SU-DHL-6 (cell line): ENCODE data around the gene PLEKHA5.

Source experiments
- H2AFZ ChIP-seq: fragments of 200-600 bp; sonication (generic); 2 replicates; pipeline ENCODE4 v1.6.1; 2014; ENCODE audit warnings: low read depth, mild to moderate bottlenecking, moderate library complexity, mixed read lengths, antibody characterized with exemption, low read length; ENCODE audit not compliant: severe bottlenecking
- H3F3A ChIP-seq: fragments of 200-600 bp; shearing (Covaris generic); 2 replicates; pipeline ENCODE4 v1.6.0; 2016; ENCODE audit warnings: antibody characterized with exemption, mild to moderate bottlenecking; ENCODE audit not compliant: insufficient read depth
- H3K27ac ChIP-seq: fragments of 200-600 bp; sonication (generic); 2 replicates; pipeline ENCODE4 v1.5.1; 2016; ENCODE audit warnings: low read depth, mild to moderate bottlenecking, low read length, moderate library complexity, mixed read lengths
- H3K27me3 ChIP-seq: fragments of 200-600 bp; sonication (generic), shearing (Covaris generic); 2 replicates; pipeline ENCODE4 v1.6.0; 2014; ENCODE audit warnings: mild to moderate bottlenecking, low read length
- H3K36me3 ChIP-seq: fragments of 200-600 bp; sonication (generic); 2 replicates; pipeline ENCODE4 v1.6.1; 2014; ENCODE audit warnings: mild to moderate bottlenecking, low read length, mixed read lengths
- H3K4me2 ChIP-seq: fragments of 300-600, 200-600 bp; shearing (Covaris generic), sonication (generic); 2 replicates; pipeline ENCODE4 v1.6.0; 2014; ENCODE audit warnings: low read length, low read depth, mild to moderate bottlenecking; ENCODE audit not compliant: poor library complexity, severe bottlenecking
- H3K4me3 ChIP-seq: fragments of 200-600 bp; sonication (generic); 2 replicates; pipeline ENCODE4 v1.5.1; 2014; ENCODE audit warnings: antibody characterized with exemption, low read length, mild to moderate bottlenecking, mixed read lengths; ENCODE audit not compliant: insufficient read depth, poor library complexity, severe bottlenecking
- H3K79me2 ChIP-seq: fragments of 200-600 bp; sonication (generic); 2 replicates; pipeline ENCODE4 v1.6.1; 2014; ENCODE audit warnings: mild to moderate bottlenecking, low read length, moderate library complexity; ENCODE audit not compliant: insufficient read depth
- H3K9ac ChIP-seq: fragments of 200-600 bp; sonication (generic); 2 replicates; pipeline ENCODE4 v1.7.0; 2014; ENCODE audit warnings: mild to moderate bottlenecking, low read length
- H3K9me2 ChIP-seq: fragments of 200-600 bp; sonication (generic); replicated peaks from 2 replicates; pipeline ENCODE4 v1.6.1; 2014; ENCODE audit warnings: low read length; ENCODE audit not compliant: insufficient read depth
- H3K9me3 ChIP-seq: fragments of 200-600 bp; sonication (generic); 2 replicates; pipeline ENCODE4 v1.6.1; 2014; ENCODE audit warnings: low read length, mixed read lengths; ENCODE audit not compliant: insufficient read depth
- H4K20me1 ChIP-seq: fragments of 200-600 bp; sonication (generic); 2 replicates; pipeline ENCODE4 v1.6.1; 2014; ENCODE audit warnings: low read depth, mild to moderate bottlenecking, antibody characterized with exemption, low read length, moderate library complexity, mixed read lengths
- EZH2phosphoT487 ChIP-seq: fragments of 200-600 bp; sonication (generic), shearing (Covaris generic); conservative IDR thresholded peaks from 2 replicates; pipeline ENCODE4 v1.6.1; 2018; ENCODE audit warnings: mild to moderate bottlenecking, antibody characterized with exemption, low read length, moderate library complexity, mixed read lengths
- TF ChIP-seq, protein P1 (sequence below): fragments of 200-600 bp; sonication (generic); IDR thresholded peaks from one replicate; pipeline ENCODE4 v1.5.1; 2017; ENCODE audit warnings: antibody characterized with exemption, mild to moderate bottlenecking, low read length, moderate library complexity; ENCODE audit not compliant: insufficient read depth, poor library complexity, severe bottlenecking

Gene PLEKHA5

DNA sequence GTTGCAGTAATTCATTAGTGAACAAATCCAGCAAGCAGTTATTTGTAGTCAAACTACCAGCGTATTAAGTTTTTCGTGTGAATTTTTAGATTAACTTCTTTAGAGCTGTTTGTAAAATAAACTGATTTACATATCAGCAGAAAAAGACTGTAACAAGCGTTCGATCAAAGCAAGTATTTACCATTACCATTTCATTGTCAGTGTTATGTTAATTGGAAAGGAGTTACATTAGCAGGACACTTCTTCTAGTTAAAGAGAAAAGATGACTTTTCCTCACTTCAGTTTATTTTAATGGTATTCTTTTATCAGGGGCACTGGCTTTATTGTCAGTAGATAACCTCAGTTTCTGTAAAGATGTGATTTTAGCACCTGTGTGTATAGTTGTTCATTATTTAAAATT lies 158.6 kb downstream of the PLEKHA5 start:
- Histone ChIP-seq H3K27me3 (no peaks in the 10 kb centered on the region), H3F3A (no peaks in the 10 kb centered on the region), H4K20me1 (no peaks in the 10 kb centered on the region), H3K9me3 (no peaks in the 10 kb centered on the region), H2AFZ (no peak overlapping the region), H3K36me3 (no peaks in the 10 kb centered on the region), H3K27ac (no peak overlapping the region), H3K9me2 (no peaks in the 10 kb centered on the region), H3K9ac (no peak overlapping the region), H3K79me2 (no peaks in the 10 kb centered on the region), H3K4me2 (no peak overlapping the region), H3K4me3 (no peak overlapping the region)
- TF ChIP-seq, protein P1, sequence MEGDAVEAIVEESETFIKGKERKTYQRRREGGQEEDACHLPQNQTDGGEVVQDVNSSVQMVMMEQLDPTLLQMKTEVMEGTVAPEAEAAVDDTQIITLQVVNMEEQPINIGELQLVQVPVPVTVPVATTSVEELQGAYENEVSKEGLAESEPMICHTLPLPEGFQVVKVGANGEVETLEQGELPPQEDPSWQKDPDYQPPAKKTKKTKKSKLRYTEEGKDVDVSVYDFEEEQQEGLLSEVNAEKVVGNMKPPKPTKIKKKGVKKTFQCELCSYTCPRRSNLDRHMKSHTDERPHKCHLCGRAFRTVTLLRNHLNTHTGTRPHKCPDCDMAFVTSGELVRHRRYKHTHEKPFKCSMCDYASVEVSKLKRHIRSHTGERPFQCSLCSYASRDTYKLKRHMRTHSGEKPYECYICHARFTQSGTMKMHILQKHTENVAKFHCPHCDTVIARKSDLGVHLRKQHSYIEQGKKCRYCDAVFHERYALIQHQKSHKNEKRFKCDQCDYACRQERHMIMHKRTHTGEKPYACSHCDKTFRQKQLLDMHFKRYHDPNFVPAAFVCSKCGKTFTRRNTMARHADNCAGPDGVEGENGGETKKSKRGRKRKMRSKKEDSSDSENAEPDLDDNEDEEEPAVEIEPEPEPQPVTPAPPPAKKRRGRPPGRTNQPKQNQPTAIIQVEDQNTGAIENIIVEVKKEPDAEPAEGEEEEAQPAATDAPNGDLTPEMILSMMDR: no peak
- no peak for TF ChIP-seq EZH2phosphoT487

DNA sequence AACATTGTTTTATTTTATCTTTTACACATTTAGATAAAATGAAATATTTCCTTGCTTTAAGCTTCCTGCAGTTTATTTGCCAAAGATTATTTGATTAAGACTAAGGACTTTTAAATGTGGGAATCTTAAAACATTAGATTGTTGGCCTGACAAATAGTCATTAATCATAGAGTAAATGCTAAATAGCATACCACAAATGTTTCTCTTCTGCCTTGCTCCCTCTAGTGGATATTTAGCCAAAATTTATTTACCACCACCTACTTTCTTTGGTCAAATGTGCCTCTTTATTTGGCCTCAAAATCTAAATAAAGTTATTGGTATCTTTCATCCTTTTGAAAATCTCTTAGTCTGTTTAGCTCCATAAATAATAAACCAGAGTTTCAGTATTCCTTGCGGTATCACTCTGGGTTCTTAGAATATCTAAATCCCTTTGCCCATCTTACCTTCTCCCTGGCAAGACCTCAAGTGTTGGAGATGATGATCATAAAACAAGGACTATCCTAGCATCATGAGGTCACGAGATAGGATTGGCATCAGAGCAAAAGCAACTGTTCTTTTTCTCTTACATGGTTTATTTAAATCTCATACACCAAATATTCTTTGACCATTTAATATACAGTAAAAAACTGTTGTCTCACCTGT lies 159.2 kb downstream of the PLEKHA5 start:
- Histone ChIP-seq H3K36me3 (no peaks in the 10 kb centered on the region), H3K9ac (no peak overlapping the region), H3K9me2 (no peaks in the 10 kb centered on the region), H3K27ac (no peak overlapping the region), H3K9me3 (no peaks in the 10 kb centered on the region), H3F3A (no peaks in the 10 kb centered on the region), H3K79me2 (no peaks in the 10 kb centered on the region), H3K4me3 (no peak overlapping the region), H3K27me3 (no peaks in the 10 kb centered on the region), H3K4me2 (no peak overlapping the region), H2AFZ (no peak overlapping the region), H4K20me1 (no peaks in the 10 kb centered on the region)
- no peak for TF ChIP-seq EZH2phosphoT487
- TF ChIP-seq, protein P1: peak; percentile 68

DNA sequence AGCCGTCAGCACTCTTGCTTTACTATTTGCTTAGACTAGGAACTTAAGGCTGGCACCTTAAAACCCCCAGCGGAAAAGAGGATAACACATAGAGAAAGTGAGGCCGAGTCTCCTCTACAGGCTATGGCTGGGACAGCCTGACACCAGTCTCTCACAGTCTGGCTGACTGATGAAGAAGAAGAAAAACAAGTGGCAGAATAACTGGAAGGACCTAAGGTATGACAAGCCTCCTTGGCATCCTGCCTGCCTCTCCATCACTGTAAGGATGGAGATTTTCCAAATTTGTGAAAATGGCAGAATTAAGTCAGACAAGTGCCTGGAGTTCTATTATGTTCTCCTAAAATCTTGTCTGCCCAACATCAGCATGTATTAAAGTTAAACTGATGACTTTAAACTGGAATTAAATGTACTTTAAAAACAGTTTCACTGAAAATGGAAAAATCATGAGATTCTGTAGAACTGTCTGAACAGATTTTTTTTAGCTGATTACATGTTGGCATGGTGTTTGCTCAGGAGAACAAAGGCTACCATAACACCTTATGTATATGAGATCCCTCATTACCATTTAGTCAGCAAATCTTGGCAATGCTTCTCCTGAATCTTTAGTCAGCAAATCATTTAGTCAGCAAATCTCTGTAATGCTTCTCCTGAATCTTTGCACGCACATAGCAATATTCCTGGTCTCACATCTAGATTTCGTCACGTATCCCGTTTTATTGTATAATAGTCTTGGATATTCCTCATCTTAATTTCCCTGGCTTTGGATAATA lies 169.5 kb downstream of the PLEKHA5 start:
- H3K9me3 ChIP-seq: no peaks in the 10 kb centered on the region
- H4K20me1 ChIP-seq: no peaks in the 10 kb centered on the region
- no peaks in the 10 kb centered on the region for H3K27me3 ChIP-seq

More for the DNA sequence above, 169.5 kb downstream of the PLEKHA5 start:
- no peak overlapping the region for H3K9ac ChIP-seq
- H2AFZ ChIP-seq: no peak overlapping the region
- H3K27ac ChIP-seq: no peak overlapping the region
- H3F3A ChIP-seq: no peaks in the 10 kb centered on the region
- no peaks in the 10 kb centered on the region for H3K79me2 ChIP-seq
- no peak overlapping the region for H3K4me2 ChIP-seq
- H3K9me2 ChIP-seq: no peaks in the 10 kb centered on the region
- H3K4me3 ChIP-seq: no peak overlapping the region
- TF ChIP-seq EZH2phosphoT487: no peak
- TF ChIP-seq, protein P1: no peak
- H3K36me3 ChIP-seq: no peaks in the 10 kb centered on the region
